Activated T-cell treated with anti-CD3 and anti-CD28 coated beads, Interleukin-2, amount 50 U/mL, for 24 hours (primary cell): ENCODE data around the gene GSTM3.
"Not testable (repeated sequence)": the region's sequence is repeated elsewhere in the genome, so short reads cannot be mapped to it uniquely, and the experiment has no call there.

ENCODE experiments used
- DNase-seq: peaks from one replicate; pipeline ENCODE4 v3.0.0-alpha.2; 2020
- H3K27ac Mint-ChIP-seq: 2 replicates; pipeline ENCODE4 v1.8.0; 2020; ENCODE audit warnings: mild to moderate bottlenecking, mixed read lengths
- H3K27me3 Mint-ChIP-seq: 2 replicates; pipeline ENCODE4 v1.8.0; 2020; ENCODE audit warnings: mixed read lengths
- H3K36me3 Mint-ChIP-seq: 2 replicates; pipeline ENCODE4 v1.8.0; 2020; ENCODE audit warnings: low read depth, mixed read lengths
- H3K4me1 Mint-ChIP-seq: 2 replicates; pipeline ENCODE4 v1.8.0; 2020; ENCODE audit warnings: low read depth, mixed read lengths
- H3K4me3 Mint-ChIP-seq: 2 replicates; pipeline ENCODE4 v1.8.0; 2020; ENCODE audit warnings: mild to moderate bottlenecking, moderate library complexity, mixed read lengths
- H3K9me3 Mint-ChIP-seq: 2 replicates; pipeline ENCODE4 v1.8.0; 2020; ENCODE audit warnings: mixed read lengths

The GSTM3 gene

DNA sequence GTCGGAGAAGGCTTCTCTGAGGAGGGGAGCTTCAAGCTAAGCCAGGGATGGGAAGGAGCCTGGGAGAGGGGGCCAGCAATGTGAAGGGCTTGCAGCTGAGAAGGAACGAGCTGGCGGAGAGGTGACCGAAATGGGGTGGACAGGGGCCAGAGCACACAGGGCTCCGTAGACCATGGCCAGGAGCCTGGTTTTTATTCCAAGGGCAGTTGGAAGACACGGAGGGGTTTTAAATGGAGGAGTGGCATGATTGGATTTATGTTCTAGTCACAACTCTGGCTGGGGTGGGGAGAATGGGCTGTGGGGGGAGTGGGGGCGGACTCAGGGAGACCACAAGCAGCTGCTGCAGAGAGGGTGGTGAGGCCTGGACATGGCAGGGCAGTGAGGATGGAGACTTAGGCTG, 28.0 kb upstream of the GSTM3 start:
- H3K4me3 Mint-ChIP-seq, result no peak overlapping the region
- no peak overlapping the region for H3K27ac Mint-ChIP-seq
- no peaks in the 10 kb centered on the region for H3K36me3 Mint-ChIP-seq
- no peaks in the 10 kb centered on the region for H3K27me3 Mint-ChIP-seq
- H3K9me3 Mint-ChIP-seq, result no peaks in the 10 kb centered on the region
- peaks cover under 1% of the 10 kb centered on the region for H3K4me1 Mint-ChIP-seq
- DNase-seq, result no peak

- Mint-ChIP-seq H3K4me3 (no peak overlapping the region), H3K36me3 (no peaks in the 10 kb centered on the region), H3K9me3 (no peaks in the 10 kb centered on the region), H3K27me3 (no peaks in the 10 kb centered on the region), H3K4me1 (no peaks in the 10 kb centered on the region), H3K27ac (no peak overlapping the region)
- DNase-seq, result no peak
Measured at GRCh38 chr1:109768335-109768650, 27.5 kb upstream of the GSTM3 start.

DNA sequence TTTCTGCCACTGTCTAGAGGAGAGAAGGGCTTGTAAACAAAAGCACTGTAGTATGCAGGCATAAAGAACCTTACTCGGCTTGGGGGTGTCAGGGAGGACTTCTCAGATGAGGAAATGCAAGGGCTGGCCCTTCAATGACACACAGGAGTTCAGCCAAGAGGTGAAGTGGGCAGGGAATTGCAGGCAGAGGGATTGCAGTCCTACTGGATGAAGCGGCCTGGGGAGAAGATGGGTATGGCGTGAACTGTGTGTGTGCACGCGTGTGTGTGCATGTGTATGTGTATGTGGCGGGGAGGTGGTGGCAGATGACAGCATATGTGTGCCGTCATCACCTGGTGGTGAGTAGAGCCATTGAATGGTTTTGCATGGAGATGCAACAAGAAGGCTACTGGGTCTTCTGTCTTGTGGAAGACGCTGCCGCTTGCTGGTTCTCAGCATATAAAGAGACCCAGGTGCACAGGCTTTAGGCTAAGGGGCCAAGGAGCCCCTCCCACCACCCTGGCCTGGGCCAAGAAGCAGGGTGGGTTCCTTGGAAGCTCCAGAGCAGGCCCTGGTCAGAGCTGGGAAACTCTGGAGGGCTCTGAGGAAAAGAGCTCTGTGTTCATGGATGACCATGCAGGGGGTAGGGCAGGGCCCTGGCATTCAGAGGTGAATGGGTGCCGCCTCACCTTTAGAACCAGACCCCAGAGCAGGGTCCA, 26.9 kb upstream of the GSTM3 start:
- Mint-ChIP-seq H3K27me3 (no peaks in the 10 kb centered on the region), H3K27ac (no peak overlapping the region), H3K4me3 (no peak overlapping the region), H3K4me1 (no peaks in the 10 kb centered on the region), H3K9me3 (no peaks in the 10 kb centered on the region), H3K36me3 (no peaks in the 10 kb centered on the region)
- DNase-seq, result no peak

GRCh38 chr1:109766991-109767636, 26.3 kb upstream of the GSTM3 start:
- not testable (repeated sequence) for H3K27me3 Mint-ChIP-seq, H3K4me3 Mint-ChIP-seq, H3K4me1 Mint-ChIP-seq, H3K9me3 Mint-ChIP-seq, H3K36me3 Mint-ChIP-seq, H3K27ac Mint-ChIP-seq
- peak; percentile 17 for DNase-seq

GRCh38 chr1:109765896-109766615, 25.2 kb upstream of the GSTM3 start:
- Mint-ChIP-seq H3K27me3 (no peaks in the 10 kb centered on the region), H3K4me3 (no peak overlapping the region), H3K9me3 (no peaks in the 10 kb centered on the region), H3K36me3 (no peaks in the 10 kb centered on the region), H3K4me1 (no peaks in the 10 kb centered on the region), H3K27ac (no peak overlapping the region)
- DNase-seq, result no peak

DNA sequence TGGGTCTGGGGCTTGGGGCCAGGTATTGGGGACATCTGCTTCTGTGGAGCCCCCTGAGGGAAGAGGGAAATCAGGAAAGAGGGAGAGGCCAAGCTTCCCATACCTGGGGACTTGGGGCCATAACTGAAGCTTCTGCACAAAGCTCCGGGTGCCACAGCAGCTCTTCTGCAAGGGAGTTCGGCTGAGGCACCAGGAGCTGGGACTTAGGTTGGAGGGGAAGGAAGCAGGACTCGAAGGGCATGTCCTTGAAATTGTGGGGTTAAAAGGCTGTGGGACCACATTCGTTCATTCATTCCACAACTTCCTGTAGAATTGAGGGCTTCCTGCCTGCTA, 24.6 kb upstream of the GSTM3 start:
- DNase-seq, result no peak
- Mint-ChIP-seq H3K27ac (no peak overlapping the region), H3K27me3 (no peaks in the 10 kb centered on the region), H3K4me3 (no peak overlapping the region), H3K36me3 (no peaks in the 10 kb centered on the region), H3K9me3 (no peaks in the 10 kb centered on the region), H3K4me1 (no peaks in the 10 kb centered on the region)

- no peaks in the 10 kb centered on the region for H3K27me3 Mint-ChIP-seq
- H3K4me1 Mint-ChIP-seq, result no peaks in the 10 kb centered on the region
- no peaks in the 10 kb centered on the region for H3K9me3 Mint-ChIP-seq
- H3K27ac Mint-ChIP-seq, result no peak overlapping the region
- peak; percentile 20 for DNase-seq
- H3K4me3 Mint-ChIP-seq, result no peak overlapping the region
- H3K36me3 Mint-ChIP-seq, result no peaks in the 10 kb centered on the region
Measured at GRCh38 chr1:109764561-109765482, 24.0 kb upstream of the GSTM3 start.

- no peaks in the 10 kb centered on the region for H3K4me1 Mint-ChIP-seq
- H3K27ac Mint-ChIP-seq, result no peak within 1 kb of the TSS
- H3K4me3 Mint-ChIP-seq, result no peak within 1 kb of the TSS
- H3K27me3 Mint-ChIP-seq, result no peaks in the 10 kb centered on the region
- DNase-seq, result peak; percentile 19
- H3K36me3 Mint-ChIP-seq, result no peaks in the 10 kb centered on the region
- no peaks in the 10 kb centered on the region for H3K9me3 Mint-ChIP-seq
Measured at GRCh38 chr1:109763646-109764415, 23.0 kb upstream of the GSTM3 start, which contains the start of gene EPS8L3. Gene EPS8L3 (minus strand): TSS chr1:109763923. CDS start chr1:109761749, 2,174 bp downstream.

GRCh38 chr1:109762821-109763645, 22.2 kb upstream of the GSTM3 start:
- H3K36me3 Mint-ChIP-seq, result no peaks in the 10 kb centered on the region
- no peaks in the 10 kb centered on the region for H3K9me3 Mint-ChIP-seq
- no peak overlapping the region for H3K27ac Mint-ChIP-seq
- no peaks in the 10 kb centered on the region for H3K4me1 Mint-ChIP-seq
- no peaks in the 10 kb centered on the region for H3K27me3 Mint-ChIP-seq
- peak; percentile 11 for DNase-seq
- no peak overlapping the region for H3K4me3 Mint-ChIP-seq

GRCh38 chr1:109762039-109762585, 21.3 kb upstream of the GSTM3 start:
- no peaks in the 10 kb centered on the region for H3K9me3 Mint-ChIP-seq
- no peaks in the 10 kb centered on the region for H3K36me3 Mint-ChIP-seq
- H3K4me1 Mint-ChIP-seq, result no peaks in the 10 kb centered on the region
- no peak overlapping the region for H3K27ac Mint-ChIP-seq
- no peaks in the 10 kb centered on the region for H3K27me3 Mint-ChIP-seq
- H3K4me3 Mint-ChIP-seq, result no peak overlapping the region
- no peak for DNase-seq

DNA sequence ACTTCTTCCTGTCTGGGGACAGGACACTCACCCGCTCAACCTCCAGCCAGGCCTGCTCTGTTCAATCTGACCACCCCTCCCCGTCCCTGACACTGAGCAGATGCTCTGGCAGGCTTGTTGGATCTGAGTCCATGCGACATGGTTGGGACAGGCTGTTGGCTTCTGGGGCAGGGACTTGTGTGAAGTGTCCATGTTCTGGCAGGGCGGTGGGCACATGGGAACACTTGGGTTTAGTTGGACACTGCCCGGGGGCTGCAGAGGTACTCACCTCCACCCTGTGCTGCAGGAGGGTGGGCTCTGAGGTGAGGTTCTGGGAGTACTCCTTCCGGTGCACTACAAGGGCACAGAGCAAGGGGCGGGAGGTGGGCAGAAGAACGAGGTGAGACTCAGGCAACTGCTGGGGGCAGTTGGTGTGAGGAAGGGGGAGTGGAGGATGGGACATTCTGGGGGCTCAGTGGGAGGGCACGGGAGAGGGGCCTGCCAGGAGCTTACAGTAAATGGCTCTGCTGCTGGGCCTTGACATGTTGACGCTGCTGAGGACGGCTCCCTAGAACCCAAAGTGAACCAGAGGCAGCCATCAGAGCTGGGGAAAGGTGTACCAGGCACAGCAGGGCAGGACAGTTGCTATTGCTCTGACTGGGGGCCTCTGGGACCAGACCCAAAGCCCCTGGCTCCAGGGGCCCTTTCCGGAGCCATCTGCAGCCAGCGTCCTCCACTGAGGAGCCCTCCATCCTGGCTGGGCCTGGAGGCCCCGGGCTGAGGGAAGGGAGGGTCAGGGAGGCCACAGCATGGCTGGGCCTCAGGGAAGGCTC, 20.6 kb upstream of the GSTM3 start:
- Mint-ChIP-seq H3K9me3 (no peaks in the 10 kb centered on the region), H3K4me1 (no peaks in the 10 kb centered on the region), H3K4me3 (no peak overlapping the region), H3K27ac (no peak overlapping the region), H3K27me3 (no peaks in the 10 kb centered on the region), H3K36me3 (no peaks in the 10 kb centered on the region)
- DNase-seq, result peak; percentile 14

- Mint-ChIP-seq H3K4me3 (no peak overlapping the region), H3K27ac (no peak overlapping the region), H3K9me3 (no peaks in the 10 kb centered on the region), H3K4me1 (no peaks in the 10 kb centered on the region), H3K36me3 (no peaks in the 10 kb centered on the region), H3K27me3 (no peaks in the 10 kb centered on the region)
- peak; percentile 15 for DNase-seq
Measured at GRCh38 chr1:109760581-109761226, 19.9 kb upstream of the GSTM3 start.
